A549 (cell line): Measurements from ENCODE around the gene GATB.

Experiments used
- CHD2 ChIP-seq: fragments of 150-350 bp; IDR thresholded peaks from 2 replicates; pipeline ENCODE4 v1.6.1; 2014; ENCODE audit warnings: low read length; ENCODE audit not compliant: partially characterized antibody
- CTCF ChIP-seq: fragments of >200 bp; sonication (Bioruptor Twin); formaldehyde crosslinking; IDR thresholded peaks from 3 replicates; pipeline ENCODE4 v1.5.1; 2016
- ELK1 ChIP-seq: fragments of 150-350 bp; IDR thresholded peaks from 2 replicates; pipeline ENCODE4 v1.6.1; 2014; ENCODE audit warnings: low read depth, mild to moderate bottlenecking, low read length
- GATA3 ChIP-seq: IDR thresholded peaks from 2 replicates; pipeline ENCODE4 v1.6.1; 2012; ENCODE audit warnings: borderline replicate concordance
- RAD21 ChIP-seq, 2 experiments: fragments of >200 bp in 1 of 2; sonication (Bioruptor Twin) in 1 of 2; formaldehyde crosslinking in 1 of 2; IDR thresholded peaks in 1 of 2; conservative IDR thresholded peaks in 1 of 2; 2 replicates in 1 of 2; 3 replicates in 1 of 2; pipeline ENCODE4 v1.6.1; 2012 to 2018; ENCODE audit warnings: inconsistent platforms in 1 of 2

- TF ChIP-seq CTCF: no peak
- TF ChIP-seq GATA3: no peak
- TF ChIP-seq CHD2: no peak
- TF ChIP-seq RAD21 (conservative IDR thresholded peaks at IDR 0.05 in 1 of 2, IDR thresholded peaks at IDR 0.05 in 1 of 2): no peak
- TF ChIP-seq ELK1: no peak
Observed at GRCh38 chr4:151708100-151708499, 52.7 kb downstream of the GATB start.
